ENCODE data around the gene ZNF207.
"Not testable (repeated sequence)": the region's sequence is repeated elsewhere in the genome, so short reads cannot be mapped to it uniquely, and the experiment has no call there.

The ZNF207 gene

GRCh38 chr17:32388613-32389459 is 38.9 kb downstream of the ZNF207 start:
- Histone ChIP-seq H3K27me3 (no peaks in the 10 kb centered on the region), H3K4me2 (no peak overlapping the region), H3K9me3 (replicated peaks in 1 of 11) (no peaks in the 10 kb centered on the region), H3K27ac (no peak overlapping the region), H3K9ac (no peak overlapping the region), H3K36me3 (peaks cover under 1 to 83% (median 28%) of the 10 kb centered on the region in 11 experiments; a peak in 16 of 22 replicates), H4K20me1 (peaks cover 0 to 88% (median 28%) of the 10 kb centered on the region in 11 experiments; a peak in 16 of 22 replicates), H3K4me3 (no peak overlapping the region), H3K4me1 (peaks cover 0 to 11% (median 0%) of the 10 kb centered on the region in 10 experiments; a peak in 5 of 20 replicates)
- no peak for TF ChIP-seq Cebpa-rat (IDR thresholded peaks at IDR 0.05)

DNA sequence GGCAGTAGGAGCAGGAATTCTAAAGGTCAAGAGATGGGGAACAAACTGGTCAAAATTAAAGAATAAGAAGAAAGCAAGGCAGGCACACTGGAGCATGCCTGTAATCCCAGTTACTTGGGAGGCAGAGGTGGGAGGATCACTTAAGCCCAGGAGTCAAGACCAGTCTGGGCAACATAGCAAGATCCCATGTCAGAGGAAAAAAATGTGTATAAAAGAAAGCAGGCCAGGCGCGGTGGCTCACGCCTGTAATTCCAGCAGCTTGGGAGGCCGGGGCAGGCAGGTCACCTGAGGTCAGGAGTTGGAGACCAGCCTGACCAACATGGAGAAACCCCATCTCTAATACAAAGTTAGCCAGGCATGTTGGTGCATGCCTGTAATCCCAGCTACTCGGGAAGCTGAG is 43.9 kb downstream of the ZNF207 start:
- no peak overlapping the region for H3K9ac ChIP-seq
- H3K4me1 ChIP-seq: 0 out of 20 replicates have a peak, but pooled peaks cover 0 to under 1% (median 0%) of the 10 kb centered on the region in 10 experiments
- peaks cover 0 to 38% (median 8%) of the 10 kb centered on the region in 11 experiments; a peak in 8 of 22 replicates for H3K36me3 ChIP-seq
- H3K4me2 ChIP-seq: no peak overlapping the region
- H3K27ac ChIP-seq: no peak overlapping the region
- no peak overlapping the region for H3K4me3 ChIP-seq
- H3K27me3 ChIP-seq: no peaks in the 10 kb centered on the region
- TF ChIP-seq Cebpa-rat (IDR thresholded peaks at IDR 0.05): no peak
- no peaks in the 10 kb centered on the region for H3K9me3 ChIP-seq (replicated peaks in 1 of 11)
- peaks cover 0 to 56% (median 0%) of the 10 kb centered on the region in 11 experiments; a peak in 7 of 22 replicates for H4K20me1 ChIP-seq

GRCh38 chr17:32396343-32396742 is 46.4 kb downstream of the ZNF207 start:
- Histone ChIP-seq H3K27ac (no peak overlapping the region), H3K4me2 (no peak overlapping the region), H4K20me1 (peaks cover 0 to 35% (median 0%) of the 10 kb centered on the region in 11 experiments; a peak in 6 of 22 replicates), H3K4me3 (no peak overlapping the region), H3K9me3 (replicated peaks in 1 of 11) (no peaks in the 10 kb centered on the region), H3K9ac (no peak overlapping the region), H3K27me3 (no peaks in the 10 kb centered on the region), H3K36me3 (peaks cover 0 to 20% (median 5%) of the 10 kb centered on the region in 11 experiments; a peak in 5 of 22 replicates), H3K4me1 (no peaks in the 10 kb centered on the region)
- no peak for TF ChIP-seq Cebpa-rat (IDR thresholded peaks at IDR 0.05)

- H3K27ac ChIP-seq: no peak overlapping the region
- H4K20me1 ChIP-seq: peaks cover 0 to 18% (median 0%) of the 10 kb centered on the region in 11 experiments; a peak in 5 of 22 replicates
- no peaks in the 10 kb centered on the region for H3K4me1 ChIP-seq
- H3K9me3 ChIP-seq (replicated peaks in 1 of 11): no peaks in the 10 kb centered on the region
- H3K9ac ChIP-seq: no peak overlapping the region
- no peak overlapping the region for H3K4me2 ChIP-seq
- no peak for TF ChIP-seq Cebpa-rat (IDR thresholded peaks at IDR 0.05)
- peaks cover 0 to 9% (median 1%) of the 10 kb centered on the region in 11 experiments; a peak in 4 of 22 replicates for H3K36me3 ChIP-seq
- no peaks in the 10 kb centered on the region for H3K27me3 ChIP-seq
- H3K4me3 ChIP-seq: no peak overlapping the region
Measured at GRCh38 chr17:32398946-32399345, 49.0 kb downstream of the ZNF207 start.

GRCh38 chr17:32410085-32410484 is 60.1 kb downstream of the ZNF207 start:
- not testable (repeated sequence) for H4K20me1 ChIP-seq; H3K4me3 ChIP-seq; H3K27ac ChIP-seq; H3K9ac ChIP-seq; H3K9me3 ChIP-seq (replicated peaks in 1 of 11); H3K27me3 ChIP-seq
- H3K4me2 ChIP-seq: 0 out of 22 replicates have a peak overlapping the region, but pooled peaks of 2 of the 11 experiments have one; percentile 1 to 32
- peaks cover 0 to 24% (median 20%) of the 10 kb centered on the region in 10 experiments; a peak in 14 of 20 replicates for H3K4me1 ChIP-seq
- H3K36me3 ChIP-seq: peaks cover 0 to 51% (median 12%) of the 10 kb centered on the region in 11 experiments; a peak in 13 of 22 replicates

DNA sequence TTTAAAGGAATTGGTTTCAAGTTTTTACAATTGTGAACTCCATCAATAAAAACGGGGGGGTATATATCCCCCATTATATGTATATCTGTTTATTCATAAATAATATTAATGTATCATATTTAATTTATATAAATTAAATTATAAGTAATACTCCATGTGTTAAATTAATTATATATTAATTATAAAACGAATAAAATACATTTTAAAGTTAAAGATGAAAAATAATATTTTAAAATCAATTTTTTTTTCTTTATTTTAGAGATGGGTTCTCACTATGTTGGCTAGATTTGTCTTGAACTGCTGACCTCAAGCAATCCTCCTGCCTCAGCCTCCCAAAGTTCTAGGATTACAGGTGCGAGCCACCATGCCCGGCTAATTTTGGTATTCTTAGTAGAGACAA is 76.9 kb downstream of the ZNF207 start:
- Histone ChIP-seq H3K9ac (no peak overlapping the region), H3K4me1 (peaks cover 0 to 6% (median 0%) of the 10 kb centered on the region in 10 experiments; a peak in 3 of 20 replicates), H3K36me3 (peaks cover 9 to 29% (median 18%) of the 10 kb centered on the region in 11 experiments; a peak in 18 of 22 replicates), H3K4me2 (no peak overlapping the region), H3K27ac (no peak overlapping the region), H3K27me3 (no peaks in the 10 kb centered on the region), H3K4me3 (no peak overlapping the region), H3K9me3 (replicated peaks in 1 of 11) (peaks cover 35 to 48% (median 44%) of the 10 kb centered on the region in 11 experiments), H4K20me1 (no peaks in the 10 kb centered on the region)
- no peak for TF ChIP-seq Cebpa-rat (IDR thresholded peaks at IDR 0.05)

DNA sequence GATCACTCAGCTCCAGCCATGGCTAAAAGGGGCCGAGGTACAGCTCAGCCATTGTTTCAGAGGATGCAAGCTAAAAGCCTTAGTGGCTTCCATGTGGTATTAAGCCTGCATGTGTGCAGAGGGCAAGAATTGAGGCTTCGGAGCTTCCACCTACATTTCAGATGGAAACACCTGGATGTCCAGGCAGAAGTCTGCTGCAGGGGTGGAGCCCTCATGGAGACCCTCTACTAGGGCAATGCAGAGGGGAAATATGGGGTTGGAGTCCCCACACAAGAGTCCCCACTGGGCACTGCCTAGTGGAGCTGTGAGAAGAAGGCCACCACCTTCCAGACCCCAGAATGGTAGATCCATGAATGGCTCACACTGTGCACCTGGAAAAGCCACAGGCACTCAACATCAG is 79.6 kb downstream of the ZNF207 start:
- H3K4me2 ChIP-seq: no peak overlapping the region
- H3K4me1 ChIP-seq: 0 out of 20 replicates have a peak, but pooled peaks cover 0 to under 1% (median 0%) of the 10 kb centered on the region in 10 experiments
- H4K20me1 ChIP-seq: no peaks in the 10 kb centered on the region
- 0 out of 20 replicates have a peak overlapping the region, but pooled peaks of 1 of the 10 experiments have one; percentile 12 for H3K4me3 ChIP-seq
- peaks cover 9 to 29% (median 18%) of the 10 kb centered on the region in 11 experiments; a peak in 18 of 22 replicates for H3K36me3 ChIP-seq
- no peak overlapping the region for H3K9ac ChIP-seq
- no peak overlapping the region for H3K27ac ChIP-seq
- TF ChIP-seq Cebpa-rat (IDR thresholded peaks at IDR 0.05): no peak
- no peaks in the 10 kb centered on the region for H3K27me3 ChIP-seq
- H3K9me3 ChIP-seq (replicated peaks in 1 of 11): peaks cover 37 to 59% (median 46%) of the 10 kb centered on the region in 11 experiments
